WTC11 (cell line): ENCODE results near the gene MXD3. TPM values are rescaled to one million over a fixed set of nuclear protein-coding genes. Genes with fewer than 3 reads are reported as not detected.

ENCODE experiments used
- ATAC-seq: fragments of 200-7000 bp; cut with Tn5 transposase; 2 replicates; pipeline ENCODE4 v1.10.0; 2021; ENCODE audit warnings: mild to moderate bottlenecking, moderate library complexity
- CTCF ChIA-PET: fragments of 300-600 bp; sonication (Branson Sonifier 250); formaldehyde crosslinking; loops from one replicate; lab custom pipeline; 2021; ENCODE audit warnings: antibody characterized with exemption; lab: Charles Lee
- POLR2A ChIA-PET: fragments of 350-600 bp; sonication (Branson Sonifier 250); formaldehyde crosslinking; loops from one replicate; lab custom pipeline; 2021; ENCODE audit warnings: antibody characterized with exemption; lab: Charles Lee
- DNase-seq: peaks from one replicate; pipeline ENCODE4 v3.0.0; 2021; ENCODE audit warnings: low spot score
- H3K27ac Mint-ChIP-seq: 2 replicates; pipeline ENCODE4 v1.8.0; 2021; ENCODE audit warnings: mixed read lengths
- H3K27me3 Mint-ChIP-seq: 2 replicates; pipeline ENCODE4 v1.8.0; 2021; ENCODE audit warnings: low read depth, mild to moderate bottlenecking, moderate library complexity, mixed read lengths
- H3K36me3 Mint-ChIP-seq: 2 replicates; pipeline ENCODE4 v1.8.0; 2021; ENCODE audit warnings: mixed read lengths
- H3K4me1 Mint-ChIP-seq: 2 replicates; pipeline ENCODE4 v1.8.0; 2022; ENCODE audit warnings: mixed read lengths
- H3K4me3 Mint-ChIP-seq: 2 replicates; pipeline ENCODE4 v1.8.0; 2021; ENCODE audit warnings: mild to moderate bottlenecking, moderate library complexity, mixed read lengths
- H3K9me3 Mint-ChIP-seq: 2 replicates; pipeline ENCODE4 v1.8.0; 2021; ENCODE audit warnings: mixed read lengths
- CREB1 ChIP-seq: sonication (generic); formaldehyde crosslinking; IDR thresholded peaks from 2 replicates; pipeline ENCODE4 v1.8.0; 2023; ENCODE audit warnings: mild to moderate bottlenecking, missing genetic modification reagents
- ELF4 ChIP-seq: sonication (generic); formaldehyde crosslinking; IDR thresholded peaks from 2 replicates; pipeline ENCODE4 v1.8.1; 2022; ENCODE audit warnings: low read depth, mild to moderate bottlenecking, moderate library complexity, missing genetic modification reagents
- EMX1 ChIP-seq: fragments of 250-450 bp; sonication (Bioruptor Pico); IDR thresholded peaks from 2 replicates; pipeline ENCODE4 v1.8.0; 2021; ENCODE audit warnings: mild to moderate bottlenecking
- GTF2I ChIP-seq: fragments of 250-450 bp; sonication (Bioruptor Pico); conservative IDR thresholded peaks from 2 replicates; pipeline ENCODE4 v1.4.0; 2021; ENCODE audit warnings: mild to moderate bottlenecking
- IRF1 ChIP-seq: sonication (generic); formaldehyde crosslinking; IDR thresholded peaks from 2 replicates; pipeline ENCODE4 v1.8.0; 2023; ENCODE audit warnings: missing genetic modification reagents
- IRF2 ChIP-seq: sonication (generic); formaldehyde crosslinking; IDR thresholded peaks from 2 replicates; pipeline ENCODE4 v1.8.0; 2022; ENCODE audit warnings: low read depth, missing genetic modification reagents, borderline replicate concordance
- KAT7 ChIP-seq: sonication (generic); formaldehyde crosslinking; IDR thresholded peaks from 2 replicates; pipeline ENCODE4 v1.8.1; 2023; ENCODE audit warnings: missing genetic modification reagents, mild to moderate bottlenecking, borderline replicate concordance
- MXD4 ChIP-seq: fragments of 250-450 bp; sonication (Bioruptor Pico); IDR thresholded peaks from 2 replicates; pipeline ENCODE4 v1.8.0; 2021; ENCODE audit warnings: mild to moderate bottlenecking, moderate library complexity, borderline replicate concordance
- NR3C1 ChIP-seq: sonication (generic); formaldehyde crosslinking; conservative IDR thresholded peaks from 2 replicates; pipeline ENCODE4 v1.8.1; 2023; ENCODE audit warnings: low read depth, mild to moderate bottlenecking, missing genetic modification reagents
- RORB ChIP-seq: fragments of 250-450 bp; sonication (Bioruptor Pico); IDR thresholded peaks from 2 replicates; pipeline ENCODE4 v1.9.0; 2021; ENCODE audit warnings: mild to moderate bottlenecking
- TEAD1 ChIP-seq: sonication (generic); formaldehyde crosslinking; IDR thresholded peaks from 2 replicates; pipeline ENCODE4 v1.8.0; 2022; ENCODE audit warnings: mild to moderate bottlenecking, missing genetic modification reagents
- TP53 ChIP-seq: sonication (generic); formaldehyde crosslinking; IDR thresholded peaks from 2 replicates; pipeline ENCODE4 v1.8.1; 2023; ENCODE audit warnings: mild to moderate bottlenecking, missing genetic modification reagents
- USF2 ChIP-seq: sonication (generic); formaldehyde crosslinking; IDR thresholded peaks from 2 replicates; pipeline ENCODE4 v1.8.1; 2023; ENCODE audit warnings: mild to moderate bottlenecking, missing genetic modification reagents, moderate library complexity
- ZBTB21 ChIP-seq: sonication (generic); formaldehyde crosslinking; IDR thresholded peaks from 2 replicates; pipeline ENCODE4 v1.8.1; 2023; ENCODE audit warnings: mild to moderate bottlenecking, missing genetic modification reagents, borderline replicate concordance
- ZNF138 ChIP-seq: sonication (generic); formaldehyde crosslinking; conservative IDR thresholded peaks from 2 replicates; pipeline ENCODE4 v1.8.1; 2022; ENCODE audit warnings: mild to moderate bottlenecking, moderate library complexity, missing genetic modification reagents
- ZNF263 ChIP-seq: sonication (generic); formaldehyde crosslinking; IDR thresholded peaks from 2 replicates; pipeline ENCODE4 v1.8.1; 2022; ENCODE audit warnings: low read depth, mild to moderate bottlenecking, moderate library complexity, missing genetic modification reagents
- ZNF317 ChIP-seq: sonication (generic); formaldehyde crosslinking; IDR thresholded peaks from 2 replicates; pipeline ENCODE4 v1.8.1; 2023; ENCODE audit warnings: low read depth, mild to moderate bottlenecking, moderate library complexity, missing genetic modification reagents, borderline replicate concordance
- ZSCAN18 ChIP-seq: fragments of 250-450 bp; sonication (Bioruptor Pico); IDR thresholded peaks from 2 replicates; pipeline ENCODE4 v2.1.2; 2022; ENCODE audit warnings: mild to moderate bottlenecking, moderate library complexity
- total RNA-seq: library from RNA; stranded (reverse); gene quantifications from 3 replicates; pipeline ENCODE4 v1.2.3, GENCODE V29; 2021
- TF ChIP-seq, protein P1 (sequence below): sonication (generic); formaldehyde crosslinking; IDR thresholded peaks from 2 replicates; pipeline ENCODE4 v1.8.1; 2022; ENCODE audit warnings: low read depth, mild to moderate bottlenecking, moderate library complexity, missing genetic modification reagents, borderline replicate concordance
- TF ChIP-seq, protein P2 (sequence below): fragments of 250-450 bp; sonication (Bioruptor Pico); IDR thresholded peaks from 2 replicates; pipeline ENCODE4 v1.8.0; 2021; ENCODE audit warnings: mild to moderate bottlenecking

The MXD3 gene
- total RNA-seq, 1 experiment from 2014 or later: 25.7 TPM

- TF ChIP-seq, protein P1, sequence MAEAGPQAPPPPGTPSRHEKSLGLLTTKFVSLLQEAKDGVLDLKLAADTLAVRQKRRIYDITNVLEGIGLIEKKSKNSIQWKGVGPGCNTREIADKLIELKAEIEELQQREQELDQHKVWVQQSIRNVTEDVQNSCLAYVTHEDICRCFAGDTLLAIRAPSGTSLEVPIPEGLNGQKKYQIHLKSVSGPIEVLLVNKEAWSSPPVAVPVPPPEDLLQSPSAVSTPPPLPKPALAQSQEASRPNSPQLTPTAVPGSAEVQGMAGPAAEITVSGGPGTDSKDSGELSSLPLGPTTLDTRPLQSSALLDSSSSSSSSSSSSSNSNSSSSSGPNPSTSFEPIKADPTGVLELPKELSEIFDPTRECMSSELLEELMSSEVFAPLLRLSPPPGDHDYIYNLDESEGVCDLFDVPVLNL (CRISPR knock-in tag): no peak
- TF ChIP-seq ZNF138 (CRISPR knock-in tag) (no peak), IRF1 (CRISPR knock-in tag) (no peak)
These were observed 11.3 kb downstream of the MXD3 start (continued) for GRCh38 chr5:177300236-177300880.

GRCh38 chr5:177299697-177300096 is 12.0 kb downstream of the MXD3 start:
- Mint-ChIP-seq H3K27me3 (no peaks in the 10 kb centered on the region), H3K4me1 (peaks cover 49% of the 10 kb centered on the region), H3K9me3 (no peaks in the 10 kb centered on the region), H3K4me3 (no peak overlapping the region), H3K27ac (peak overlapping the region; percentile 78), H3K36me3 (peaks cover 19% of the 10 kb centered on the region)
- ChIA-PET CTCF (interaction anchor here (0.6 to 4.7 kb wide), 5 partner anchors 10 to 188 kb away, joined by 3 to 36 read pairs (median 4); partner anchors contain the start of gene MXD3), POLR2A (no interaction called here)
- no peak for DNase-seq
- no peak for TF ChIP-seq ZNF317 (CRISPR knock-in tag)
- no peak for TF ChIP-seq CREB1 (CRISPR knock-in tag)
- no peak for TF ChIP-seq NR3C1 (CRISPR knock-in tag)
- TF ChIP-seq ELF4 (CRISPR knock-in tag): no peak
- TF ChIP-seq RORB (CRISPR knock-in tag): no peak
- TF ChIP-seq MXD4: no peak
- TF ChIP-seq EMX1 (CRISPR knock-in tag): no peak
- no peak for TF ChIP-seq ZSCAN18 (CRISPR knock-in tag)
- no peak for TF ChIP-seq TP53 (CRISPR knock-in tag)
- TF ChIP-seq ZBTB21 (CRISPR knock-in tag): no peak
- TF ChIP-seq, protein P1 (CRISPR knock-in tag): no peak
- no peak for TF ChIP-seq TEAD1 (CRISPR knock-in tag)
- TF ChIP-seq, protein P2, sequence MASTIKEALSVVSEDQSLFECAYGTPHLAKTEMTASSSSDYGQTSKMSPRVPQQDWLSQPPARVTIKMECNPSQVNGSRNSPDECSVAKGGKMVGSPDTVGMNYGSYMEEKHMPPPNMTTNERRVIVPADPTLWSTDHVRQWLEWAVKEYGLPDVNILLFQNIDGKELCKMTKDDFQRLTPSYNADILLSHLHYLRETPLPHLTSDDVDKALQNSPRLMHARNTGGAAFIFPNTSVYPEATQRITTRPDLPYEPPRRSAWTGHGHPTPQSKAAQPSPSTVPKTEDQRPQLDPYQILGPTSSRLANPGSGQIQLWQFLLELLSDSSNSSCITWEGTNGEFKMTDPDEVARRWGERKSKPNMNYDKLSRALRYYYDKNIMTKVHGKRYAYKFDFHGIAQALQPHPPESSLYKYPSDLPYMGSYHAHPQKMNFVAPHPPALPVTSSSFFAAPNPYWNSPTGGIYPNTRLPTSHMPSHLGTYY (CRISPR knock-in tag): no peak
- no peak for TF ChIP-seq GTF2I (CRISPR knock-in tag)
- no peak for ATAC-seq

- peaks cover 41% of the 10 kb centered on the region for H3K4me1 Mint-ChIP-seq
- H3K9me3 Mint-ChIP-seq: no peaks in the 10 kb centered on the region
- ChIA-PET CTCF (interaction anchor here (1.3 to 4.7 kb wide), 3 partner anchors 11 to 186 kb away, joined by 4 to 36 read pairs (median 9); no protein-coding TSS in a partner anchor), POLR2A (no interaction called here)
- no peak for TF ChIP-seq IRF2 (CRISPR knock-in tag)
- no peak for TF ChIP-seq NR3C1 (CRISPR knock-in tag)
- no peak for TF ChIP-seq KAT7 (CRISPR knock-in tag)
- no peak for TF ChIP-seq ZNF263 (CRISPR knock-in tag)
- TF ChIP-seq USF2 (CRISPR knock-in tag): no peak
- DNase-seq: no peak
- H3K4me3 Mint-ChIP-seq: no peak overlapping the region
- H3K27ac Mint-ChIP-seq: peak overlapping the region; percentile 41; the same call in 1 of the 2 replicates
- ATAC-seq: no peak
- no peaks in the 10 kb centered on the region for H3K27me3 Mint-ChIP-seq
- H3K36me3 Mint-ChIP-seq: peaks cover 32% of the 10 kb centered on the region
These were observed 13.8 kb downstream of the MXD3 start for GRCh38 chr5:177297922-177298321.
